C4-2B (cell line): ENCODE data around the gene PDE9A.

Source experiments
- ZFX ChIP-seq: fragments of 450-650 bp; IDR thresholded peaks from 2 replicates; pipeline ENCODE4 v1.6.1; 2017
- TF ChIP-seq, protein P1 (sequence below): fragments of 450-650 bp; conservative IDR thresholded peaks from 2 replicates; pipeline ENCODE4 v1.5.1; 2017; ENCODE audit warnings: mild to moderate bottlenecking

- TF ChIP-seq, protein P1, sequence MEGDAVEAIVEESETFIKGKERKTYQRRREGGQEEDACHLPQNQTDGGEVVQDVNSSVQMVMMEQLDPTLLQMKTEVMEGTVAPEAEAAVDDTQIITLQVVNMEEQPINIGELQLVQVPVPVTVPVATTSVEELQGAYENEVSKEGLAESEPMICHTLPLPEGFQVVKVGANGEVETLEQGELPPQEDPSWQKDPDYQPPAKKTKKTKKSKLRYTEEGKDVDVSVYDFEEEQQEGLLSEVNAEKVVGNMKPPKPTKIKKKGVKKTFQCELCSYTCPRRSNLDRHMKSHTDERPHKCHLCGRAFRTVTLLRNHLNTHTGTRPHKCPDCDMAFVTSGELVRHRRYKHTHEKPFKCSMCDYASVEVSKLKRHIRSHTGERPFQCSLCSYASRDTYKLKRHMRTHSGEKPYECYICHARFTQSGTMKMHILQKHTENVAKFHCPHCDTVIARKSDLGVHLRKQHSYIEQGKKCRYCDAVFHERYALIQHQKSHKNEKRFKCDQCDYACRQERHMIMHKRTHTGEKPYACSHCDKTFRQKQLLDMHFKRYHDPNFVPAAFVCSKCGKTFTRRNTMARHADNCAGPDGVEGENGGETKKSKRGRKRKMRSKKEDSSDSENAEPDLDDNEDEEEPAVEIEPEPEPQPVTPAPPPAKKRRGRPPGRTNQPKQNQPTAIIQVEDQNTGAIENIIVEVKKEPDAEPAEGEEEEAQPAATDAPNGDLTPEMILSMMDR: no peak
- TF ChIP-seq ZFX: no peak
Observed at GRCh38 chr21:42644223-42645208, 8.9 kb upstream of the PDE9A start.
